GM10266 (cell line): ENCODE data around the gene ZPBP2.
"Not testable (repeated sequence)": the region's sequence is repeated elsewhere in the genome, so short reads cannot be mapped to it uniquely, and the experiment has no call there.

ENCODE experiments used
- DNase-seq: peaks from one replicate; pipeline ENCODE4 v3.0.0; 2012; ENCODE audit errors: extremely low spot score
- CTCF ChIP-seq: IDR thresholded peaks from 2 replicates; pipeline ENCODE4 v1.5.1; 2012; ENCODE audit warnings: mild to moderate bottlenecking, low read depth; ENCODE audit not compliant: control insufficient read depth, insufficient read depth; ENCODE audit errors: missing control alignments

The ZPBP2 gene

GRCh38 chr17:39889200-39889599 is 21.2 kb downstream of the ZPBP2 start:
- no peak for TF ChIP-seq CTCF
- no peak for DNase-seq

- DNase-seq = no peak
- no peak for TF ChIP-seq CTCF
Measured at GRCh38 chr17:39894681-39895376, 26.8 kb downstream of the ZPBP2 start.

GRCh38 chr17:39898088-39898487 is 30.1 kb downstream of the ZPBP2 start:
- TF ChIP-seq CTCF = no peak
- DNase-seq = no peak

- no peak for TF ChIP-seq CTCF
- DNase-seq = no peak
Measured at GRCh38 chr17:39899215-39899614, 31.2 kb downstream of the ZPBP2 start.

GRCh38 chr17:39902027-39902426 is 34.0 kb downstream of the ZPBP2 start:
- DNase-seq = not testable (repeated sequence)

- TF ChIP-seq CTCF = no peak
- DNase-seq = no peak
Measured at GRCh38 chr17:39903158-39903884, 35.3 kb downstream of the ZPBP2 start.

- no peak for TF ChIP-seq CTCF
- no peak for DNase-seq
Measured at GRCh38 chr17:39904990-39905288, 36.9 kb downstream of the ZPBP2 start.
